H1 (cell line): ENCODE measurements around the gene CD34. TPM values are rescaled to one million over a fixed set of nuclear protein-coding genes. Genes with fewer than 3 reads are reported as not detected.

Experiments
- ASH2L ChIP-seq: fragments of 200-600, 300-600 bp; sonication (generic); IDR thresholded peaks from one replicate; pipeline ENCODE4 v1.7.1; 2017; ENCODE audit warnings: low read length
- BACH1 ChIP-seq: IDR thresholded peaks from 2 replicates; pipeline ENCODE4 v1.6.1; 2012; ENCODE audit warnings: low read length, improper control_type of control experiment
- CBX8 ChIP-seq: fragments of 300-800, 300-1000 bp; sonication (generic); IDR thresholded peaks from 2 replicates; pipeline ENCODE4 v1.7.1; 2016; ENCODE audit warnings: low read depth, low read length, borderline replicate concordance
- CHD1 ChIP-seq: IDR thresholded peaks from 2 replicates; pipeline ENCODE4 v1.6.1; 2012; ENCODE audit warnings: low read depth, low read length, improper control_type of control experiment
- FOSL1 ChIP-seq: IDR thresholded peaks from 2 replicates; pipeline ENCODE4 v1.6.1; 2011; ENCODE audit warnings: mild to moderate bottlenecking, low read depth, low read length, moderate library complexity; ENCODE audit not compliant: insufficient read depth
- KDM5A ChIP-seq: fragments of 200-600 bp; IDR thresholded peaks from 2 replicates; pipeline ENCODE4 v1.7.1; 2012; ENCODE audit warnings: mild to moderate bottlenecking, low read length, inconsistent platforms, mixed read lengths
- POU5F1 ChIP-seq: IDR thresholded peaks from 2 replicates; pipeline ENCODE4 v1.6.1; 2011; ENCODE audit warnings: low read depth, mild to moderate bottlenecking, low read length, moderate library complexity
- SAP30 ChIP-seq: fragments of 300-600 bp; sonication (generic); IDR thresholded peaks from 2 replicates; pipeline ENCODE4 v1.7.1; 2012; ENCODE audit warnings: low read length, moderate library complexity, mild to moderate bottlenecking, inconsistent platforms; ENCODE audit not compliant: insufficient read depth, insufficient replicate concordance
- YY1 ChIP-seq: IDR thresholded peaks from 2 replicates; pipeline ENCODE4 v1.6.1; 2011; ENCODE audit warnings: low read depth, mild to moderate bottlenecking, low read length
- polyA plus RNA-seq, 7 experiments: library from polyadenylated mRNA; depleted of rRNA in 3 of 7; stranded (reverse) in 5 of 7; unstranded in 2 of 7; fragments of >200 nt in 5 of 7; fragments of 200-250 nt in 2 of 7; gene quantifications; 1 replicate in 5 of 7; 2 replicates in 1 of 7; 4 replicates in 1 of 7; pipeline versions ENCODE4 v1.2.1 to v1.2.3, GENCODE V29; 2011 to 2013; ENCODE audit warnings: missing spikeins in 2 of 7, mixed read lengths in 2 of 7
- total RNA-seq: library from RNA; stranded (reverse); fragmentation: NEBNext Ultra II Directional; extraction: Animal tissue kit (Norgen Biotek cat#: 25700); gene quantifications from 2 replicates; pipeline ENCODE4 v1.2.1, GENCODE V29; 2021
- TF ChIP-seq, protein P1 (sequence below): fragments of 300-600 bp; sonication (generic); IDR thresholded peaks from 2 replicates; pipeline ENCODE4 v1.7.1; 2012; ENCODE audit warnings: low read length, moderate library complexity, mild to moderate bottlenecking, inconsistent platforms; ENCODE audit not compliant: insufficient replicate concordance
- TF ChIP-seq, protein P2 (sequence below): IDR thresholded peaks from 2 replicates; pipeline ENCODE4 v1.6.1; 2012; ENCODE audit warnings: inconsistent platforms

The CD34 gene
- total and polyA plus RNA-seq, 2 of the 8 experiments (the other 6 are each of a cell fraction or from before 2014, with no cell fraction given) = 0.39 to 0.54 TPM

DNA sequence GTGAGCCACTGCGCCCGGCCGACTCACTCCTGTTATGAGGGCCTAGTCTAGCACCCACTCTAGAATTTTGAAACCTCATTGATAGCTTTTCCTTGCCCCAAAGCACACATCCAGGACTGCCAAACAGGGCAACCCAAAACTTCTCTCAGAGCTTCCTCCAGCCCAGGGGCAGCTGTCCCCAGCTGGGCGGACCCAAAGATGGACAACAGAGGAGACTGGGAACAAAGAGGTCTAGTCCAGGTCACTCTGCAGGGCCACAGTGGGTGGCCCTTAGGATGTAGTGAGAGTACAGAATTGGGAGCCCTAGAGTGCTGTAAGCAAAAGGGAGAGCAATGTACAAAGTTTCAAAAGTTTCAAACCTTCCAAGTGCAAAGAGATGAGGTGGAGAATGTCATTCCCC, 1.2 kb downstream of the CD34 start (continued):
- TF ChIP-seq, protein P1, sequence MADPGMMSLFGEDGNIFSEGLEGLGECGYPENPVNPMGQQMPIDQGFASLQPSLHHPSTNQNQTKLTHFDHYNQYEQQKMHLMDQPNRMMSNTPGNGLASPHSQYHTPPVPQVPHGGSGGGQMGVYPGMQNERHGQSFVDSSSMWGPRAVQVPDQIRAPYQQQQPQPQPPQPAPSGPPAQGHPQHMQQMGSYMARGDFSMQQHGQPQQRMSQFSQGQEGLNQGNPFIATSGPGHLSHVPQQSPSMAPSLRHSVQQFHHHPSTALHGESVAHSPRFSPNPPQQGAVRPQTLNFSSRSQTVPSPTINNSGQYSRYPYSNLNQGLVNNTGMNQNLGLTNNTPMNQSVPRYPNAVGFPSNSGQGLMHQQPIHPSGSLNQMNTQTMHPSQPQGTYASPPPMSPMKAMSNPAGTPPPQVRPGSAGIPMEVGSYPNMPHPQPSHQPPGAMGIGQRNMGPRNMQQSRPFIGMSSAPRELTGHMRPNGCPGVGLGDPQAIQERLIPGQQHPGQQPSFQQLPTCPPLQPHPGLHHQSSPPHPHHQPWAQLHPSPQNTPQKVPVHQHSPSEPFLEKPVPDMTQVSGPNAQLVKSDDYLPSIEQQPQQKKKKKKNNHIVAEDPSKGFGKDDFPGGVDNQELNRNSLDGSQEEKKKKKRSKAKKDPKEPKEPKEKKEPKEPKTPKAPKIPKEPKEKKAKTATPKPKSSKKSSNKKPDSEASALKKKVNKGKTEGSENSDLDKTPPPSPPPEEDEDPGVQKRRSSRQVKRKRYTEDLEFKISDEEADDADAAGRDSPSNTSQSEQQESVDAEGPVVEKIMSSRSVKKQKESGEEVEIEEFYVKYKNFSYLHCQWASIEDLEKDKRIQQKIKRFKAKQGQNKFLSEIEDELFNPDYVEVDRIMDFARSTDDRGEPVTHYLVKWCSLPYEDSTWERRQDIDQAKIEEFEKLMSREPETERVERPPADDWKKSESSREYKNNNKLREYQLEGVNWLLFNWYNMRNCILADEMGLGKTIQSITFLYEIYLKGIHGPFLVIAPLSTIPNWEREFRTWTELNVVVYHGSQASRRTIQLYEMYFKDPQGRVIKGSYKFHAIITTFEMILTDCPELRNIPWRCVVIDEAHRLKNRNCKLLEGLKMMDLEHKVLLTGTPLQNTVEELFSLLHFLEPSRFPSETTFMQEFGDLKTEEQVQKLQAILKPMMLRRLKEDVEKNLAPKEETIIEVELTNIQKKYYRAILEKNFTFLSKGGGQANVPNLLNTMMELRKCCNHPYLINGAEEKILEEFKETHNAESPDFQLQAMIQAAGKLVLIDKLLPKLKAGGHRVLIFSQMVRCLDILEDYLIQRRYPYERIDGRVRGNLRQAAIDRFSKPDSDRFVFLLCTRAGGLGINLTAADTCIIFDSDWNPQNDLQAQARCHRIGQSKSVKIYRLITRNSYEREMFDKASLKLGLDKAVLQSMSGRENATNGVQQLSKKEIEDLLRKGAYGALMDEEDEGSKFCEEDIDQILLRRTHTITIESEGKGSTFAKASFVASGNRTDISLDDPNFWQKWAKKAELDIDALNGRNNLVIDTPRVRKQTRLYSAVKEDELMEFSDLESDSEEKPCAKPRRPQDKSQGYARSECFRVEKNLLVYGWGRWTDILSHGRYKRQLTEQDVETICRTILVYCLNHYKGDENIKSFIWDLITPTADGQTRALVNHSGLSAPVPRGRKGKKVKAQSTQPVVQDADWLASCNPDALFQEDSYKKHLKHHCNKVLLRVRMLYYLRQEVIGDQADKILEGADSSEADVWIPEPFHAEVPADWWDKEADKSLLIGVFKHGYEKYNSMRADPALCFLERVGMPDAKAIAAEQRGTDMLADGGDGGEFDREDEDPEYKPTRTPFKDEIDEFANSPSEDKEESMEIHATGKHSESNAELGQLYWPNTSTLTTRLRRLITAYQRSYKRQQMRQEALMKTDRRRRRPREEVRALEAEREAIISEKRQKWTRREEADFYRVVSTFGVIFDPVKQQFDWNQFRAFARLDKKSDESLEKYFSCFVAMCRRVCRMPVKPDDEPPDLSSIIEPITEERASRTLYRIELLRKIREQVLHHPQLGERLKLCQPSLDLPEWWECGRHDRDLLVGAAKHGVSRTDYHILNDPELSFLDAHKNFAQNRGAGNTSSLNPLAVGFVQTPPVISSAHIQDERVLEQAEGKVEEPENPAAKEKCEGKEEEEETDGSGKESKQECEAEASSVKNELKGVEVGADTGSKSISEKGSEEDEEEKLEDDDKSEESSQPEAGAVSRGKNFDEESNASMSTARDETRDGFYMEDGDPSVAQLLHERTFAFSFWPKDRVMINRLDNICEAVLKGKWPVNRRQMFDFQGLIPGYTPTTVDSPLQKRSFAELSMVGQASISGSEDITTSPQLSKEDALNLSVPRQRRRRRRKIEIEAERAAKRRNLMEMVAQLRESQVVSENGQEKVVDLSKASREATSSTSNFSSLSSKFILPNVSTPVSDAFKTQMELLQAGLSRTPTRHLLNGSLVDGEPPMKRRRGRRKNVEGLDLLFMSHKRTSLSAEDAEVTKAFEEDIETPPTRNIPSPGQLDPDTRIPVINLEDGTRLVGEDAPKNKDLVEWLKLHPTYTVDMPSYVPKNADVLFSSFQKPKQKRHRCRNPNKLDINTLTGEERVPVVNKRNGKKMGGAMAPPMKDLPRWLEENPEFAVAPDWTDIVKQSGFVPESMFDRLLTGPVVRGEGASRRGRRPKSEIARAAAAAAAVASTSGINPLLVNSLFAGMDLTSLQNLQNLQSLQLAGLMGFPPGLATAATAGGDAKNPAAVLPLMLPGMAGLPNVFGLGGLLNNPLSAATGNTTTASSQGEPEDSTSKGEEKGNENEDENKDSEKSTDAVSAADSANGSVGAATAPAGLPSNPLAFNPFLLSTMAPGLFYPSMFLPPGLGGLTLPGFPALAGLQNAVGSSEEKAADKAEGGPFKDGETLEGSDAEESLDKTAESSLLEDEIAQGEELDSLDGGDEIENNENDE = no peak
- TF ChIP-seq POU5F1 (no peak), SAP30 (no peak), KDM5A (no peak), CBX8 (no peak), YY1 (no peak), BACH1 (no peak), CHD1 (no peak), ASH2L (no peak), FOSL1 (no peak)
- TF ChIP-seq, protein P2, sequence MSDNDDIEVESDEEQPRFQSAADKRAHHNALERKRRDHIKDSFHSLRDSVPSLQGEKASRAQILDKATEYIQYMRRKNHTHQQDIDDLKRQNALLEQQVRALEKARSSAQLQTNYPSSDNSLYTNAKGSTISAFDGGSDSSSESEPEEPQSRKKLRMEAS = no peak
